RWPE2 (cell line): ENCODE measurements around the gene ANXA9.

Experiments used
- ATAC-seq: fragments of 200-7000 bp; cut with Tn5 transposase; 3 replicates; pipeline ENCODE4 v1.9.1; 2021; ENCODE audit warnings: low read depth
- DNase-seq: peaks from one replicate; pipeline ENCODE4 v3.0.0-alpha.2; 2020; ENCODE audit warnings: low spot score
- H3K27ac ChIP-seq: fragments of 450-650 bp; 2 replicates; pipeline ENCODE4 v1.5.1; 2017; ENCODE audit warnings: mild to moderate bottlenecking; ENCODE audit not compliant: poor library complexity, severe bottlenecking
- H3K27me3 ChIP-seq: fragments of 250-450 bp; sonication (Bioruptor Pico); 2 replicates; pipeline ENCODE4 v1.5.1; 2021; ENCODE audit warnings: mild to moderate bottlenecking, moderate library complexity; ENCODE audit not compliant: insufficient read depth, poor library complexity, severe bottlenecking
- H3K36me3 ChIP-seq: fragments of 250-450 bp; sonication (Bioruptor Pico); 2 replicates; pipeline ENCODE4 v1.5.1; 2020; ENCODE audit warnings: low read depth, mild to moderate bottlenecking, moderate library complexity
- H3K4me1 ChIP-seq: fragments of 250-450 bp; sonication (Bioruptor Pico); 2 replicates; pipeline ENCODE4 v1.5.1; 2021; ENCODE audit warnings: mild to moderate bottlenecking, moderate library complexity; ENCODE audit not compliant: insufficient read depth, poor library complexity, severe bottlenecking
- H3K4me3 ChIP-seq: fragments of 250-450 bp; sonication (Bioruptor Pico); 2 replicates; pipeline ENCODE4 v1.5.1; 2021; ENCODE audit warnings: mild to moderate bottlenecking, moderate library complexity; ENCODE audit not compliant: severe bottlenecking
- H3K9me3 ChIP-seq: fragments of 250-450 bp; sonication (Bioruptor Pico); 2 replicates; pipeline ENCODE4 v1.5.1; 2021; ENCODE audit warnings: mild to moderate bottlenecking, moderate library complexity; ENCODE audit not compliant: severe bottlenecking
- TF ChIP-seq, protein P1 (sequence below): fragments of 450-650 bp; IDR thresholded peaks from one replicate; pipeline ENCODE4 v1.5.1; 2017; ENCODE audit warnings: mild to moderate bottlenecking, moderate library complexity; ENCODE audit not compliant: poor library complexity, severe bottlenecking

The ANXA9 gene

DNA sequence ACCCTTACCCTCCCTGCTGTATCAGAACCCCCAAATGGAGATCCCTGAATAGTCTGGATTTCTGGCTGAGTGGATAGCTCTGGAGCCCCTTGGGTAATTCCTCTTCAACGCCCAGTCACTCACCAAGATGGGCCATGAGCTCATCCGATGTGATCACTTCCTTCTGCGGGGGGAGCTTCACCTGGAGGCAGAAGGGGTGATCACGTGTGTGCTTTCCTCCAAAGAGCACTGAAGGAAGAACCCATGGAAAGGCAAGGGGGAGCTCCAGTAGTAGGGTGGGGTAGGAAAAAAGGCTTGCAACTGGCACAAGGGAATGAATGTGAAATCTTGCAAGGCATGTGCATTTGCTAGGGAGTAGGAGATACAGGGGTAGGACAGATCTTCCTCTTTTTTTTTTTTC lies 19.5 kb downstream of the ANXA9 start:
- Histone ChIP-seq H3K4me3 (no peak overlapping the region), H3K4me1 (peaks cover 11% of the 10 kb centered on the region), H3K27me3 (no peaks in the 10 kb centered on the region), H3K36me3 (peaks cover 5% of the 10 kb centered on the region; the same call in 1 of the 2 replicates), H3K9me3 (no peaks in the 10 kb centered on the region), H3K27ac (no peak overlapping the region)
- ATAC-seq, result peak; percentile 12; the same call in 1 of the 3 replicates
- DNase-seq, result no peak
- TF ChIP-seq, protein P1, sequence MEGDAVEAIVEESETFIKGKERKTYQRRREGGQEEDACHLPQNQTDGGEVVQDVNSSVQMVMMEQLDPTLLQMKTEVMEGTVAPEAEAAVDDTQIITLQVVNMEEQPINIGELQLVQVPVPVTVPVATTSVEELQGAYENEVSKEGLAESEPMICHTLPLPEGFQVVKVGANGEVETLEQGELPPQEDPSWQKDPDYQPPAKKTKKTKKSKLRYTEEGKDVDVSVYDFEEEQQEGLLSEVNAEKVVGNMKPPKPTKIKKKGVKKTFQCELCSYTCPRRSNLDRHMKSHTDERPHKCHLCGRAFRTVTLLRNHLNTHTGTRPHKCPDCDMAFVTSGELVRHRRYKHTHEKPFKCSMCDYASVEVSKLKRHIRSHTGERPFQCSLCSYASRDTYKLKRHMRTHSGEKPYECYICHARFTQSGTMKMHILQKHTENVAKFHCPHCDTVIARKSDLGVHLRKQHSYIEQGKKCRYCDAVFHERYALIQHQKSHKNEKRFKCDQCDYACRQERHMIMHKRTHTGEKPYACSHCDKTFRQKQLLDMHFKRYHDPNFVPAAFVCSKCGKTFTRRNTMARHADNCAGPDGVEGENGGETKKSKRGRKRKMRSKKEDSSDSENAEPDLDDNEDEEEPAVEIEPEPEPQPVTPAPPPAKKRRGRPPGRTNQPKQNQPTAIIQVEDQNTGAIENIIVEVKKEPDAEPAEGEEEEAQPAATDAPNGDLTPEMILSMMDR, result no peak

DNA sequence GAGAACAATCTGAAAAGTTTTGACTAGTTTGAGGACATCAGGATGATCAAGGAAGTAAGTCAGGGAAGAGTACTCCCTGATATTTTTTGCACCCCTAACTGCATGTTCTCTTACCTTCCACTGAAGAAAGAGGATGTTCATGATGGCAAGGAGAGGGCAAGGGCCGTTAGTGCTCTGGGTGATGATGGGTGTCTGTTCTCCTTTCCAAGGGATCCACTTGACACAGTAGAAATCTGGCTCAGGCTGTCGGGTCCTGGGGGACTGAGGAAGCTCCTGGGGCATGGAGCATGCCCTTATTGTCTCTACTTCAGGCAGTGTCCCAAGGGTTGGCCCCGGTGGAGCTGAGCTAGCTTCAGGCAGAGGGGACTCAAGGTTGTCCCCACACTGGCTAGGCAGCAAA lies 20.0 kb downstream of the ANXA9 start:
- DNase-seq, result no peak
- Histone ChIP-seq H3K36me3 (peaks cover 5% of the 10 kb centered on the region; the same call in 1 of the 2 replicates), H3K27ac (no peak overlapping the region), H3K27me3 (no peaks in the 10 kb centered on the region), H3K9me3 (no peaks in the 10 kb centered on the region), H3K4me3 (no peak overlapping the region), H3K4me1 (peaks cover 14% of the 10 kb centered on the region)
- TF ChIP-seq, protein P1, result no peak
- no peak for ATAC-seq

DNA sequence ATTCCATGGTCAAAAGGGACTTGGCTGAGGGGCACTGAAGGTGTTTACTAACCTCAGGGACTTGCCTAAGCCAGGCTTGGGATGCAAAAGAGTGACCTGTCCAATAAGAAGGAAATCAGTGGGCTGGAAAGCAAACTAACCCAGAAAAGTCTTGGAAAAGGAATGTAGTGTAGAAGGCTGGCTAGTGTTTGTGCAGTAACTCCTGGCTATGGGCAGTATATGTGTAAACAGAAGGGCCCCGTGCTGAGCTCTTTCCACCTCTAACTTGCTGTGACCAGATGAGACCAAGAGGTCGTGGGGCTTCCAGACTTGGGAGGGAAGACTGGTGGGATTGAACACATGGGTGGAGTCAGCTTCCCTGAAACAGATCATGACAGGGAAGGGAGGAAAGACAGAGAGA lies 20.5 kb downstream of the ANXA9 start:
- ATAC-seq (no peak), DNase-seq (no peak)
- H3K36me3 ChIP-seq, result peaks cover 5% of the 10 kb centered on the region; the same call in 1 of the 2 replicates
- TF ChIP-seq, protein P1, result no peak
- no peaks in the 10 kb centered on the region for H3K27me3 ChIP-seq
- H3K27ac ChIP-seq, result no peak overlapping the region
- H3K9me3 ChIP-seq, result no peaks in the 10 kb centered on the region
- peaks cover 15% of the 10 kb centered on the region for H3K4me1 ChIP-seq
- H3K4me3 ChIP-seq, result no peak overlapping the region

DNA sequence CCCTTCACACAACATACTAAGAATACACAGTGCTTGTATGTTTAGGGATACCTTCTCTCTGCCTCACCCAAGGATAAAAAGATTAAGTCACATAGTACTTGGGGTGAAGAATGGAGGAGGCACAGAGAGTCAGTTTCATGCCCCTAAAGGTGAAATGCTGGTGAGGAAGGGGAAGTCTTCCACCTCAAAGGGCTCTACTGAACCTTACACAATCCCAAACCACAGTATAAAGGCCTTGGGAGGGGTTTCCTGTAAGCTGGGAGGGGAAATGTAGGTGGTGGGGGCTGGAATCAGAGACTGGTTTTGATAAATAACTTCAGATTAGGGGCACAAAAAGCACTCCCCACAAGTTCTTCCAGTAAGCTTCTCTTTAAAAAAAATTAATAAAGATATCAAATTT lies 21.1 kb downstream of the ANXA9 start:
- ATAC-seq (no peak), DNase-seq (no peak)
- no peaks in the 10 kb centered on the region for H3K27me3 ChIP-seq
- H3K4me3 ChIP-seq, result no peak overlapping the region
- peaks cover 18% of the 10 kb centered on the region for H3K4me1 ChIP-seq
- H3K36me3 ChIP-seq, result peaks cover 5% of the 10 kb centered on the region; the same call in 1 of the 2 replicates
- no peak overlapping the region for H3K27ac ChIP-seq
- no peaks in the 10 kb centered on the region for H3K9me3 ChIP-seq
- TF ChIP-seq, protein P1, result no peak

DNA sequence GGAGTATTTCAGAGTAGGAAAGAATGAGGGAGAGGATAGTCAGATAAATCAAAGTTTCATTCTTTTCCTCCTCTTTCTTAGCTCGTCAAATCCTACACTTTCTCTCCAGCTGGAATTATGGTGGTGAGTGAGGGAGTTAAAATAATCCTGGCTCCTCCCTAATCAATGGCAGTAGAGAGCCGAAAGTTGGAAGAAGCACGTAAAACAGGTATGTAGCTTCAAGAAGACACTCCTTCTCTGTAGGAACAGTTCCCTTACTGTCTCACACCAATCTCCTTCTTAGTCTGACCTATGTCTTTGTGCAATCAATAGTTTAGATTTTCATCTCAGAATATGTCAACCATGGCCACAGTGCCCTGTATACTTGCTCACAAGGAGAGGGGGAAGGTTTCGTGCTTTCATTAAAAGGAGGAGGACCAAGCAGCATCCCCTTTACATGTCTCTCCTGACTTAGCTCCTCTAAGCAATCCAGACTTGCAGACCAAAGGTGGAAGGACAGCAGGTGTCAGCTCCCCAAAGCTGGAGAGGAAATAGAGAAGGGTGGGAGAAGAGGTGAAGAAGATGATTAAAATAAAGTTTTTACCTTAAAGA lies 23.7 kb downstream of the ANXA9 start:
- H3K27me3 ChIP-seq, result no peaks in the 10 kb centered on the region
- H3K4me1 ChIP-seq, result peaks cover 18% of the 10 kb centered on the region
- TF ChIP-seq, protein P1, result no peak
- H3K36me3 ChIP-seq, result no peaks in the 10 kb centered on the region; the same call in 1 of the 2 replicates
- peak overlapping the region; percentile 75 for H3K27ac ChIP-seq
- 0 out of 3 replicates have a peak, but pooled peaks have one; percentile 2 for ATAC-seq
- H3K9me3 ChIP-seq, result no peaks in the 10 kb centered on the region
- DNase-seq, result no peak
- peak overlapping the region; percentile 30 for H3K4me3 ChIP-seq
